Left lung (tissue), 10 donors: Measurements from ENCODE around the gene CD74. TPM values are rescaled to one million over a fixed set of nuclear protein-coding genes. Genes with fewer than 3 reads are reported as not detected.

Experiments
- ATAC-seq: fragments of 200-7000 bp; cut with Tn5 transposase; one replicate; pipeline ENCODE4 v1.9.1; 2020; ENCODE audit warnings: moderate library complexity
- DNase-seq, 4 donors: peaks; one replicate each; pipeline ENCODE4 v3.0.0-alpha.2; 2013 to 2020
- H3K27ac ChIP-seq, 2 donors: fragments of 200-600 bp; sonication (generic) in 1 of 2; one replicate each; pipeline versions ENCODE4 v1.5.0 to v1.8.0; 2020 to 2021
- H3K27me3 ChIP-seq, 2 donors: fragments of 200-600 bp; sonication (generic) in 1 of 2; one replicate each; pipeline versions ENCODE4 v1.5.0 to v1.8.0; 2020 to 2021
- H3K36me3 ChIP-seq, 2 donors: fragments of 200-600 bp; sonication (generic) in 1 of 2; one replicate each; pipeline versions ENCODE4 v1.5.0 to v1.8.0; 2020 to 2021
- H3K4me1 ChIP-seq, 2 donors: fragments of 200-600 bp; one replicate each; pipeline ENCODE4 v1.8.0; 2021
- H3K4me3 ChIP-seq, 2 donors: fragments of 200-600 bp; sonication (generic) in 1 of 2; one replicate each; pipeline versions ENCODE4 v1.5.0 to v1.8.0; 2020 to 2021; ENCODE audit warnings: mild to moderate bottlenecking in 1 of 2
- H3K9me3 ChIP-seq, 2 donors: fragments of 200-600 bp; sonication (generic) in 1 of 2; one replicate each; pipeline versions ENCODE4 v1.5.0 to v1.8.0; 2020 to 2021
- CTCF ChIP-seq, 2 donors: fragments of 200-600 bp; sonication (generic) in 1 of 2; IDR thresholded peaks; one replicate each; pipeline versions ENCODE4 v1.5.0 to v1.8.0; 2021; ENCODE audit warnings: antibody characterized with exemption in 2 of 2
- intact Hi-C, 2 donors: fragments of 100-400 bp; cut with DNase I; formaldehyde crosslinking; loops; one replicate each; pipeline versions ENCODE4 v1.11.2 to v1.14.2; 2022
- polyA plus RNA-seq, 6 donors: library from polyadenylated mRNA; unstranded; fragments of 120-200 nt; gene quantifications; one replicate each; pipeline ENCODE4 v1.2.1, GENCODE V29; 2013; ENCODE audit not compliant: insufficient read length in 6 of 6
- total RNA-seq, 2 donors: library from RNA; stranded (reverse); fragmentation: NEBNext Ultra II Directional; extraction: Animal tissue kit (Norgen Biotek cat#: 25700); gene quantifications; one replicate each; pipeline ENCODE4 v1.2.1, GENCODE V29; 2021
- donor health status: DM: no; HTN: yes; CAD: no.
- donor health status: DM: no; HTN: no; CAD: no.

CD74 gene
- total and polyA plus RNA-seq, 8 donors: 143 to 2,212 (median 189) TPM

- intact Hi-C loops: no loop called here
- H3K4me3 ChIP-seq: no peak overlapping the region
- DNase-seq: no peak
- H3K9me3 ChIP-seq: no peaks in the 10 kb centered on the region
- peaks cover 0 to 38% of the 10 kb centered on the region in 2 donors for H3K4me1 ChIP-seq
- no peaks in the 10 kb centered on the region for H3K27me3 ChIP-seq
- TF ChIP-seq CTCF (IDR thresholded peaks at IDR 0.05): no peak
- no peak for ATAC-seq
- H3K36me3 ChIP-seq: peaks cover 0 to under 1% of the 10 kb centered on the region in 2 donors
- no peak overlapping the region for H3K27ac ChIP-seq
These were observed 56.9 kb downstream of the CD74 start for GRCh38 chr5:150355791-150356190.

GRCh38 chr5:150353032-150353675 is 59.6 kb downstream of the CD74 start:
- Histone ChIP-seq H3K27me3 (no peaks in the 10 kb centered on the region), H3K36me3 (no peaks in the 10 kb centered on the region), H3K4me3 (no peak overlapping the region), H3K9me3 (no peaks in the 10 kb centered on the region), H3K4me1 (peaks cover 0 to 26% of the 10 kb centered on the region in 2 donors), H3K27ac (no peak overlapping the region)
- intact Hi-C loops: no loop called here
- TF ChIP-seq CTCF (IDR thresholded peaks at IDR 0.05): no peak
- no peak for DNase-seq
- ATAC-seq: no peak

GRCh38 chr5:150352244-150353031 is 60.3 kb downstream of the CD74 start:
- ATAC-seq: no peak
- Histone ChIP-seq H3K9me3 (no peaks in the 10 kb centered on the region), H3K4me1 (peaks cover 0 to 23% of the 10 kb centered on the region in 2 donors), H3K4me3 (no peak overlapping the region), H3K36me3 (no peaks in the 10 kb centered on the region), H3K27ac (no peak overlapping the region), H3K27me3 (no peaks in the 10 kb centered on the region)
- DNase-seq: no peak
- intact Hi-C loops: no loop called here
- TF ChIP-seq CTCF (IDR thresholded peaks at IDR 0.05): no peak

Other genes starting within 250 kb of the CD74 start
- under 1 TPM in 1 of 2 donors, not detected in 1; 0.52 TPM for gene CDX1, start 246.1 kb downstream of the CD74 start, total RNA-seq
- under 1 TPM; 0.14 to 0.60 (median 0.33) TPM for gene CDX1, start 246.1 kb downstream of the CD74 start, polyA plus RNA-seq
- not detected for gene SLC6A7, start 222.8 kb downstream of the CD74 start, total RNA-seq
- gene SLC6A7, start 222.8 kb downstream of the CD74 start, polyA plus RNA-seq: under 1 TPM in 1 of 6 donors, not detected in 5; 0.13 TPM
- 1 to 10 TPM in 1 of 2 donors, under 1 TPM in 1; 0.64 to 1.2 TPM for gene CAMK2A, start 123.1 kb downstream of the CD74 start, total RNA-seq
- gene CAMK2A, start 123.1 kb downstream of the CD74 start, polyA plus RNA-seq: 1 to 10 TPM; 4.0 to 5.8 (median 5.3) TPM
- 1 to 10 TPM; 6.6 to 7.5 TPM for gene ARSI, start 110.0 kb downstream of the CD74 start, total RNA-seq
- gene ARSI, start 110.0 kb downstream of the CD74 start, polyA plus RNA-seq: 10 to 100 TPM; 19.2 to 31.8 (median 25.0) TPM
- gene TCOF1, start 55.2 kb downstream of the CD74 start, total RNA-seq: 10 to 100 TPM; 21.8 to 32.5 TPM
- 10 to 100 TPM; 27.9 to 42.6 (median 31.1) TPM for gene TCOF1, start 55.2 kb downstream of the CD74 start, polyA plus RNA-seq
- 1,000 to 10,000 TPM; 1,428 to 1,504 TPM for gene RPS14, start 36.8 kb upstream of the CD74 start, total RNA-seq
- gene RPS14, start 36.8 kb upstream of the CD74 start, polyA plus RNA-seq: 1,000 to 10,000 TPM; 2,209 to 2,778 (median 2,470) TPM
- 100 to 1,000 TPM in 1 of 2 donors, 10 to 100 TPM in 1; 89.3 to 100 TPM for gene NDST1, start 95.2 kb upstream of the CD74 start, total RNA-seq
- gene NDST1, start 95.2 kb upstream of the CD74 start, polyA plus RNA-seq: 10 to 100 TPM; 52.2 to 82.3 (median 65.9) TPM
- 100 to 1,000 TPM in 1 of 2 donors, 10 to 100 TPM in 1; 80.4 to 114 TPM for gene SYNPO, start 227.8 kb upstream of the CD74 start, total RNA-seq
- 10 to 100 TPM; 22.0 to 31.6 (median 26.6) TPM for gene SYNPO, start 227.8 kb upstream of the CD74 start, polyA plus RNA-seq
- 1 to 10 TPM in 1 of 2 donors, under 1 TPM in 1; 0.79 to 3.1 TPM for gene MYOZ3, start 248.3 kb upstream of the CD74 start, total RNA-seq
- gene MYOZ3, start 248.3 kb upstream of the CD74 start, polyA plus RNA-seq: 10 to 100 TPM; 10.6 to 13.1 (median 11.4) TPM